GM21515 (cell line): Measurements from ENCODE around the gene BAIAP3.

ENCODE experiments used
- ATAC-seq: cut with Tn5 transposase; IDR thresholded peaks from one replicate; pipeline ENCODE4 v1.9.1; 2021; ENCODE audit not compliant: unreplicated experiment

Gene BAIAP3

DNA sequence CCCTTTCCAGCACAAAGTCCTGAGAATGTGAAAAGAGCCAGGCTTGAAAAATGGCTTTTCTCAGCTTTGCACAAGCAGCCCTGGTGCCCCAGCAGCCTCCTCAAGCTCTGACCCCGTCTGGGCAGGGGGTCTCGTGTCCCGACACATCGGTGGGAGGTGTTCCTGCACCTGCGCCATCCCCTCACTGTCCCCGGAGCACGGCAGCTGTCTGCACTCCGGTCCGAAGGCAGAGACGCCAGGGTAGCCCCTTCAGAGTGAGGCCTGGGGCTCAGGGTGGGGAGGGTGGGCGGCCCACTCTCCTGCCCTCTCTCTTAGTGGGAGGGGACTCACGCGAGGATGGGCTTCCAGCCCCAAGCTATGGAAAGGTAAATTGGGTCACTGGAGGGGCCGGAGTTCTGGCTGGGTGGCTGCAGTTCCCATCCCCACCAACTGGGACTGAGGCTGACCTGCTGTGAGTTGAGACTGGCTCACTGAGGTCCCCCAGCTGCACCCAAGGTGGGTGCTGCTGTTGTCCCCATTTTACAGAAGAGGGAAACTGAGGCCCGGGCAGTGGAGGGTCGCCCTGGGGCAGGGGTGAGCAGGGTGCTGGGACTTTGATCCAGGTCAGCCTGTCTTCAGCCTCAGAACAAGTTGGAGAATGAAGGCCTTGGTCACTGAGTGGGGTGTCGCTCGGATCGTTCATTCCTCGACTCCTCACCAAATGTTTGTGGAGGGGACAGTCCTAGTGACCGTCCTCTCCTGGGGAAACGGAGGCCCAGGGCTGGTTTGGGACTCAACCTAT lies 2.3 kb upstream of the BAIAP3 start:
- no peak for ATAC-seq

DNA sequence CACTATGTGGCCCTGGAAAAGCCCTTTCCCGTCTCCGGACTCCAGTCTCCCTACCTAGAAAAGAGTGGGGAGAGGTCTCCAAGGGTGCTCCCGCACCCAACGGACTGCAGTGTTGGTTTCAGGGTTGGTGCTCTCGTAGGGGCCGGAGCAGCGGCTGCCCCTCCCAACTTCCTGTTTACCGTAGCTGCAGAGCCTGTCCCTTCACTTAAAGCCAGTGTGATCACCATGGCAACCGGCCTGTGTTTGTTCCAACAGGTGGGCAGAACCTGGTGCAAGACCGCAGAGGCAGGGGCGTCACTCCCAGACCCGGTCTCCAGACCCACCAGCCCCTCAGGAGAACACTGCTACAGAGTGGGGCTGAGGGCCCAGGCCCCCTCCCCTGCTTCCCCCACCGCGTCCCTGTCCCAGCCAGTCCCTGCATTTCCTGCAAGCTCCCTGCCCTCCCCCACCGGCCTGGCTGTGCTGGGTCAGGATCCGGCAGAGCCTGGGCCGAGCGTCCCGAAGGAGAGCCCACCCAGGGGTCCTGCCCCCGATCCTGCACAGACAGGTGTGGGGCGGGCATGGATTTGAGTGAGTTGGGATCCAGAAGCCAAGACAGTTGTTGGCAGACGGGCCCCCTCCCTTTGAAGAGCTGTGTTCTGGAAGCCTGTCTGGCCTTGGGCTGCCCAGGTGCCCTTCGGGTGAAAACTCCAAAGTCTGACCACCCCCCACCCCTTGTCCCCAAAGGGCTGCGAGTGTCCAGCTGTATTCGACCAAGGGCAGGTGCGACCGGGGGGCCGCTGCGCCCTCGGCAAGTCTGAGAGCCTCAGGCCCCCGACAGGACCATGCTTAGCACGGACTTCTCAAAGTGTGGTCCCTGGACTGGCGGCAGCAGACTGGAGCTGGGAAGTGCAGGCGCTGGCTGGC lies 1.5 kb upstream of the BAIAP3 start:
- peak; percentile 45 for ATAC-seq

DNA sequence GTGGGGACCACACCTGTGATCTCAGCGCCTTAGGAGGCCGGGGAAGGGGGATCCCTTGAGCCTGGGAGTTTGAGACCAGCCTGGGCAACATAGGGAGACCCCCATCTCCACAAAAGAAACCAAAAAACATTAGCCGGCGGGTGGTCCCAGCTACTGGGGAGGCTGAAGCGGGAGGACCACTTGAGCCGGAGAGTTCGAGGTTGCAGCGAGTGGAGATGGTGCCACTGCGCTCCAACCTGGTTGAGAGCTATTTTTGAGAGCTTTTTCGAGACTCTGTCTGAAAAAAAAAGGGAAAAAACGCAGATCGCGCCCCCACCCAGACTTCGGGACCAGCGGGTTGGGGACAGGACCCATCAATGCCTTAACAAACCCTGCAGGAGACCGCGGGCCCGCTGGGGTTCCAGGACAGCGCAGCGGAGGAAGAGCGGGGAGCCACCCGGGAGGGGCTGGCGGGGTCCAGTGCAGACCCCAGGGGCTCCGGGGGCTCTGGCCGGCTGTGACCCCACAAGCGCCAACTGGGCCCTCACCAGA lies 762 bp upstream of the BAIAP3 start:
- no peak for ATAC-seq

DNA sequence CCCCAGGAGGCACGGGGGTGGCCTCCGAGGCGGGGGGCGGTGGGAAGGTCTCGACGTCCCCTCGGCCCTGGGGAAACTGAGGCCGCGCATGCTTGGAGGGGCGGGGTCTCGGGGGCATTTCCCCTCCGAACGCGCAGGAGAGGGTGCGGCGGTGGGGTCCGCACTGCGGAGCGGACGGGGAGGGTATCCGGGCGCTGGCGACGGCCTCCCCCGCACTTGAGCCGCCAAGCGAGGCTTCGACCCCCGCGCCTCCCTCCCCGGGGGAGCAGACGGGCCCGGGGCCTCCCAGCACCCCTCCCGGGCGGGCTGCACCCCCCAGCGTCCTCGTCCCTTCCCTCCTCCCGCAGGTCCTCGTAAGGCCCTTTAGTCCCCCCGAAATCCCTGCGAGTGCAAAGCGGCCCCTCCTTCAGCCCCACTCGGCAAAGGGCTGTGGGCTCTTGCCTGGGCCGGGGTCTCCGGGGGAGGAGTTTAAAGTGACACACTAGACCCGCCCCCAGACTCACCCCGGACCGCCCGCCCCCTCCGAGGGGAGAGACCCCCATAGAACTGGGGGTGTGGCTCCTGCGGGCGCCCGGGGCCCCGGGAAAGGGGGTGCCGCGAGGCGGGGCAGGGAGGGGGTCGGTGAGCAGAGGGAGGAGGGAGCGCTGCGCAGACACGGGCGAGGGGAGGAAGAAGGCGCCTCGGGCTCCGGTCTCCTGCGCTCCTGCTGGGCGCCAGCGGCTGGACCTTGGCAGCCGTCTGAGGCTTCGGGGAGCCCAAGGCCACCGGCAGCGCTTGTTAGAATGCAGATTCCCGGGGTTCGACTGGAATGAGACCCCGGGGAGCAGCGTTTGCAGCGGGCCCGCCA lies 632 bp downstream of the BAIAP3 start:
- no peak for ATAC-seq

DNA sequence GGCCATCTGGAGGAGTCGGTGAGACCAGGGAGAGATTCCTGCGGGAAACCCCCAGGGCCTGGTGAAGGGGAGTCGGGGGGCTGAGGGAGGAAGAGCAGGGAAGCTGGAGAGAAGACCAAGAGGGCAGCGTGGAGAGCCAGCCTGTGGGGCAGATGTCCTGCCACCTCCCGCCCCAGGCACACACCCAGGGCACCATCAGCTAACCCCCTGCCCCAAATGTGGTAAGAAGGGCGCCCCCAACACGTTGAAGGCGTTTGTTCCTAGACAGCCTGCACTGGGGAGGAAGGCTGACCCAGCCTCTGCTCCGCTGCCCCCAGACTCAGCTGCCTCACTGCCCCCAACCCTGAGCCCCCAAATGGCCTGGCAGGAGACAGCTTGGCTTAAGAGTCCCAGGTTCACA lies 1.3 kb downstream of the BAIAP3 start:
- ATAC-seq = no peak

DNA sequence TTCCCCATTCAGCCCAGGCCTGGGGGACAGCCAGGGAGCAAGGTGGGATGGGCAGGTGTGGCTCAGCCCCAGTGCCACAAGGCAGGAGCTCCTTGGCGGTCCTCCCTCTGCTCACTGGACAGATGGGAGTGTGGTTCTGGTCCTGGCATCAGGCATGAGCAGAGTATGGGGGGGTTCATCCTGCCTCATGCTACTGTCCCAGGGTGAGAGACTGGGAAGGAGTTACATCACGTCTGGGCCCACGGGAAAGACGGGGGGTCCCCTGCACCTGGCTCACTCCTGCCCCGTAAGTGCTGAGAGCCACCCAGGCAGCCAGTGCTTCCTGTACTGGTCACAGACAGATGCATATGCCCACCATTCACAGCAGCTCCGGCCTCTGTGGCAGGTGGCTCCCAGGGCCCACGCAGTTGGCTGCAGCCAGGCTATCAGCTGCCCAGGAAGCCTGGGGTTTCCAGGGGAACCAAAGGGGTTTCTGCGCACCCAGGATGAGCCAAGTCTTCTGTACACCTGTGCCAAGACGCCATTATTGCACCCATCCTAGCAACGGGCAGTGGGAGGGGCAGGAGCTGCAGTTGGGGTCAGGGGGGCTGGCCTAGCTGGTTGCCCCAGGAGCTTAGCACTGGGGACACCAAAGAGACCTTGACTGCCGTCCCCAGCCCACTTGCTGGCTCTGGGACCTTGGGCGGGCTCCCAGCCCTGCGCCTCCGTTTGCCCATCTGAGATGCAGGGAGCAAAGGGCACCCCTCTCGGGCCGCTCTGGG lies 1.9 kb downstream of the BAIAP3 start:
- ATAC-seq = no peak

DNA sequence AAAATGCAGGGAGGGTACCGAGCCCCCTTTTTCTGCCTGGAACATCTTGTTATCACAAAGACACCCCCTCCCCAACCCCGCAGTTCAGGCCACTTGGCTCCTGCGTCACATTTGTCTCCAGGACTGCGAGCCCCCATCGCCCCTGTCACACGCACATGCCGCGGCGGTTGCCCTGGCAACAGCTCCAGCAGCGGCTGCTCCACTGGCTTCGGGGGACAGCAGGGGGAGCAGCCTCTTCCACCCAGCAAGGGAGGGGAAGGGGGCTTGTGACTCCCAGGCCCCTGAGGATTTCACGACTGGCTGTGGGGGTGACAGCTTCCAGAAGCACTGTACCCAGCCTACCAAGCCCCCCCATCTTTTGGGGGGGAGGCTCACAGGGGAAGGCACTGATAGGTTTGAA lies 2.6 kb downstream of the BAIAP3 start:
- ATAC-seq = no peak

DNA sequence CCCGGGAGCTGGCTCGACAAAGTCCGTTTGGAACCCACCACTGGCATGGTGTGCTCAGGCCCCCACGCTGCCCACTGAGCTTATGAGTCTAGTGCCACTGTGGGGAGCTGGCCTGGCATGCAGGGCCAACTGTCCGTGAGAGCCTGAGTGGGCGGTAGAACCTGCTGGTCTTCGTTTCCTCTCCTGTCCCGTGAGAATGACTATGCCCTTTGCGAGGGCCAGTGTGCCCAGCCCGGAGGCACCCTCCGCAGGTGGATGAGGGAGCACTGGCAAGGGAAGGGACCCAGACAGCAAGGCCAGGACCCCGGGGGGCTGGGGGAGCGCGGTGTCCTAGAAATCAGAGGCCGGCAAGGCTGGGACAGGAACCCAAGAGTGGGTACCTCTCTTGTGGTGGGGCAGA lies 3.2 kb downstream of the BAIAP3 start:
- ATAC-seq = no peak

DNA sequence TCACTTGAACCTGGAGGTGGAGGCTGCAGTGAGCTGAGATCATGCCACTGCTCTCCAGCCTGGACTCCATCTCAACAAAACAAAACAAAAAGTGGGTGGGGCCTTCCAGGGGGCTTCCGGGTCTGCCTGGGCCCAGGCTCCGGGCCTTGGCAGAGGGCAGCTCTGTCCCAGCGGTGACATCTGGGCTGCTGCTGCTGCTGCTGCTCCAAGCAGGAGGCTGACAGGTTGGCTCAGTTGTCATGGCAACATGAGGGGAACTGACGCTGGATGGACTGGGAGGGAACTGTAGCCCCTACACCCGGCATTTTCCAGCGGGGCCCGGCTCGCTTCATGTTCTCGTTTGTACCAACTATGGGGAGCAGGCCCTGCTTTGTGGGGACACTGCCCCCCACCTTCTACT lies 4.0 kb downstream of the BAIAP3 start:
- ATAC-seq = no peak

DNA sequence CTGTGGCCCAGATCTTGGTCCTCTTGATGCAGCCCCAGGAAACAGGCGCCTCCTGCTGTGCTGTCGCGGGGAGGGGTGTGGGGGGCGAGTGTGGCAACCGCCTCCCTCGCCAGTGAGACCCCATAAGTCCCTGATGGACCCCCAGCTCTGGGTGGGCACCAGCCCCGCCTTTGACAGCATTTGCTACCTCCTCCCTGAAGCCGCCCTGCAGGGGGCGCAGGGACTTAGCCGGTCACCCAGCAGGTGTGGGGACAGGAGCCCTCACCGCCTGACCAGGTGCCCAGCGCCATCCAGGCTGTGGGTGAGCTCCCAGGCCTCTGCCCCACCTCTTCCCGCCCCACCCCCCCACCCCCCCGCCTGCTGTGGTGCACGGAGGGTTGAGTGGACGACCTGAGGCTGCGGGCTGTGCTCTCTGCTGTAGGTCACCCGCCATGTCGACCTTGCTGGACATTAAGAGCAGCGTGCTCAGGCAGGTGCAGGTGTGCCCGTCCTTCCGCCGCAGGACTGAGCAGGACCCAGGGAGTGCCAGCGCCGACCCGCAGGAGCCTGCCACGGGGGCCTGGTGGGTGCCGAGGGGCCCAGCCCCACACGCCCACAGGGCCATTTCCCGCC lies 4.8 kb downstream of the BAIAP3 start:
- no peak for ATAC-seq

DNA sequence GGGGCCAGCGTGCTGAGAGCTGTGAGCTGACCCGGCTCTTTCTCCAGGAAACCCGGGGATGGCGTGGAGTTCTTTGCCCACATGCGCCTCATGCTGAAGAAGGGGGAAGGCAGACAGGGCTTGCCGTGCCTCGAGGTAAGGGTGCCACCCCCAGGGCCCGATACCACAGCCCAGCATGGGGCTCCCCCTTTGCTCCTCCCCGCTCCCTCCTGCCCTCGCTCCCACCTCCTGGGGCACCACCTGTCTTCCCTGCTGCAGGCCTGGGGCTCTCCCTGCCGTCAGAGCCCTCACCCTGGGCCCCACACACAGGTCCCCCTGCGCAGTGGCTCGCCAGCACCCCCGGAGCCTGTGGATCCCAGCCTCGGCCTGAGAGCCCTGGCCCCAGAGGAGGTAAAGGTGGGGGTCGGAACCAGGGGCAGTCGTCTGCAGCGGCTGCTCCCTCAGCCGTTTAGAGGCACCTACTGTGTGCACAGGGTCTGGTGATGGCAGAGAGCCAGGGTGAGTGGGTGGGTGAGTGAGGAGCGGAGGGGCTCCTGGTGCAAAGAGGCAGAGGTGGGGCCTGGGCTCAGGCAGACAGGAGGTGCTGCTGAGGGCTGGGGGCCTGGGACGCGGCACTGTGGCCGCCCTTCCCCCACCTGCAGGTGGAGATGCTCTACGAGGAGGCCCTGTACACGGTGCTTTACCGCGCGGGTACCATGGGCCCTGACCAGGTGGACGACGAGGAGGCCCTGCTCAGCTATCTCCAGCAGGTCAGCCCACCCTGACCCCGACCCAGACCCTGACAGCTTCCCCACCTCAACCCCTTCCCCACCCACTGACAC lies 5.6 kb downstream of the BAIAP3 start:
- no peak for ATAC-seq

DNA sequence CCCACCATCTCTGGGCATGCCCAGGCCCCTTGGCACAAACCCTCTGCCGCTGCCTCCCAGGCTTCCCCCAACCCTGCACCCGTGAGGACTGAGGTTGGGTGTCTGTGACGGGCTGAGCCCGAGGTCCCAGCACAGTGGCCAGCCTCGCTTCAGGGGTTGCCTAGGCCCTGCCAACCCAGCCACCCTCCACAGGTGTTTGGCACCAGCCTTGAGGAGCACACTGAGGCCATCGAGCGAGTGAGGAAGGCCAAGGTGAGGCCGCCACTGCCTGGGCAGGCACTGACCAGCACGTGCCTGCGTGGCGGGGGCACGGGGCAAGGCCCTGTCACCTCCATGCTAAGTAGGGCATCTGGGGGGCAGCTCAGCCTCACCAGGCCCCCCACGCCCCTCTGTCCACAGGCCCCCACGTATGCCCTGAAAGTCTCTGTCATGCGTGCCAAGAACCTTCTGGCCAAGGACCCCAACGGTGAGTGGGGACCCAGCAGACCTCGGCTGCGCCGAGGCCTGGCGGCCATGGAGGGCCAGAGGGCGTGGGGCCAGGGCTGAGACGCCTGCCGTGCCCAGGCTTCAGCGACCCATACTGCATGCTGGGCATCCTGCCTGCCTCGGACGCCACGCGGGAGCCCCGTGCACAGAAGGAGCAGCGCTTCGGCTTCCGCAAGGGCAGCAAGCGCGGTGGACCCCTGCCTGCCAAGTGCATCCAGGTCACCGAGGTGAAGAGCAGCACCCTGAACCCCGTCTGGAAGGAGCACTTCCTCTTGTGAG lies 7.5 kb downstream of the BAIAP3 start:
- no peak for ATAC-seq

DNA sequence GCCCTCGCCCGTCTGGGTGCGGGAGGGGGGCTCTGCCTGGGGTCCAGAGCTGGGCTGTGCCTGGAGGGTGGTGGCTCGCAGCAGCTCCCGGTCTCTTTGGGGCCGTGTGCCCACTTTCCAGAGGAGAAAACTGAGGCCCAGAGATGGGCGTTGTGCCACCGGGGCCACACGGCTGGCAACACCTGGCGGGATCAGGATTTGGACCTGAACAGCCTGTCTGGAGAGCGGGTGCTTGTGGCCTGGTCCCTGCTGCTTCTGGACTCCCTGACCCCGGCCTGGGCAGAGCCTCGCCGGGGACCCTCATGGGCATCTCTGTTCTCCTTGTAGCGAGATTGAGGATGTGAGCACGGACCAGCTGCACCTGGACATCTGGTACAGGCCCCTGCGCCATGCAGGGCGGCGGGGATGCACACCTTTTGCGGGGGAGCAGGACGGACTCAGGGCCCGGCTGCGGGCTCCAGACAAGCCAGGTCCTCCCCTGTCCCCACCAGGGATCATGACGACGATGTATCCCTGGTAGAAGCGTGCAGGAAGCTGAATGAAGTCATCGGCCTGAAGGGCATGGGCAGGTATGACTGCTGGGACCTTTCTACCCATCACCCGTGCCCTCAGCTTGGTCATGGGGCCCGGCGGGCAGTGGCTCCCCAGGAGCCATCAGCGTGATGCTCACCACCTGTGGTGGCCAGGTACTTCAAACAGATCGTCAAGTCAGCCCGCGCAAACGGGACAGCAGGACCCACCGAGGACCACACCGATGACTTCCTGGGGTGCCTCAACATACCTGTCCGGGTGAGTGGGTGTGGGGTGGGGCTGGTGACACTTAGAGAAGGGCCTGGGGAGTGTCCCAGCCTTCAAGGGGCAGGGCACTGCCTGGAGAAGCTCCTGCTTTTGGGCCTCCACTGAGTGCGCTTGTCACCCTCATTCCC lies 8.3 kb downstream of the BAIAP3 start:
- ATAC-seq = no peak

DNA sequence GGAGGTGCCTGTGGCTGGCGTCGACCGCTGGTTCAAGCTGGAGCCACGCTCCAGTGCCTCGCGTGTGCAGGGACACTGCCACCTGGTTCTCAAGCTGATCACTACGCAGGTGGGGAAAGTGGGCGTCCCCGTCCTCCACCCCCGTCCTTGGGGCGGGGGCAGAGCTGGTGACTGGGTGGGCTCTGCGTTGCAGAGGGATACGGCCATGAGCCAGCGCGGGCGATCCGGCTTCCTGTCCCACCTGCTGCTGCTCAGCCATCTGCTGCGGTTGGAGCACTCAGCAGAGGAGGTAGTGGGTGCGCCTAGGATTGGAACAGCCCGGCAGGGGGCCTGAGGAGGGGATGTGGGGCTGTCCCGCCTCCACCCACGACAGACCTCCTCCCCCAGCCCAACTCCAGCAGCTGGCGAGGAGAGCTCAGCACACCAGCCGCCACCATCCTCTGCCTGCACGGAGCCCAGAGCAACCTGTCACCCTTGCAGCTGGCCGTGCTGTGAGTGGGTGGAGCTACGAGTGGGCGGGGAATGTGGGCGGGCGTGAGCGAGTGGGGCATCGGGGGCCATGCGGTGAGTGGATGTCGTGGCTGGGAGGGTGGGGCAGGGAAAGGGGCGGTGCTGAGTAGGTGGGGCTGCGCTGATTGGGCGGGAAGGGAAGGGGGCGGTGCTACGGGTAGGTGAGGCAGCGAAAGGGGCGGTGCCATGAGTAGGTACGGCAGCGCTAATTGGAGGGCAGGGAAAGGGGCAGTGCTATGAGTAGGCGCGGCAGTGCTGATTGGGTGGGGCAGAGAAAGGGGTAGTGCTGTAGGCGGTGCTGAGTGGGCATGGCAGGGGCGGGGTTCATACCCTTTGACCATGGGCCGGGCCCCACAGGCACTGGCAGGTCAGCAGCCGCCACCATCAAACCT lies 9.3 kb downstream of the BAIAP3 start:
- peak; percentile 74 for ATAC-seq

DNA sequence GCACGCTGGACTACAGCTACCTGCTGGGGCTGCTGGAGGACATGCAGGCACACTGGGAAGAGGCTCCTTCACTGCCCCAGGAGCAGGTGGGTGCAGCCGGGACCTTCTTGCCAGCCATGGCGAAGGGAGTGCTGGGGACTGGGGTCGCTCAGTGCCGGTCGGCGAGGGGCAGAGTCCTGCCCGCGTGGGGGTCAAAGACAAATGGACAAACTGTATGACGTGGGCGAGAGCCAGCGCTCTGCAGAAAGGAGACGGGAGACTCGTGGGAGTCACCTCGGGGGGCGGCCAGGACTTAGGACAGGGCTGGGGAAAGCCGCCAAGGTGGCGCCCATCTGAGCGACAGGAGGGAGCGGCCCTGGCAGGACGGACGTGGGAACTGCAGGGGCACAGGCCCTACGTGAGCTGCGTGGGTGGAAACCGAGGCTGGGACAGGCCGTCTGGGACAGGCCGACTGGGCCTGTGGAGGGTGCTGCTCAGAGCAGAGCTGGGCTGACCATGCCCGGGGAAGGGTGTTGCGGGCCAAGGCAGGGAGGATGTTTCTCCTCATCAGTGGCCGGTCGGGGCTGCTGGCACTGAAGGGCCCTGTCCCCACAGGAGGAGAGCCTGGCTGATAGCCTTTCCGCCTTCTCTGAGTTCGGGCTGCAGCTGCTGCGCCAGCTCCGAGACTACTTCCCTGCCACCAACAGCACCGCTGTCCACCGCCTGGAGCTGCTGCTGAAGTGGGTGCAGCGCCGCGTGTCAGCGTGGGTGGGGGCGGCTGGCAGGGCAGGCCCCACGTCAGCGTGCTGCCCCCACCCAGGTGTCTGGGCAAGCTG lies 10.2 kb downstream of the BAIAP3 start:
- ATAC-seq = no peak
